Mammary epithelial cell (primary cell): ENCODE data around the gene SIL1.

Experiments used
- EZH2 ChIP-seq: IDR thresholded peaks from 2 replicates; pipeline ENCODE4 v1.6.1; 2012; ENCODE audit warnings: low read length, inconsistent platforms, borderline replicate concordance
- TF ChIP-seq, protein P1 (sequence below), 2 donors: IDR thresholded peaks in 1 of 2; conservative IDR thresholded peaks in 1 of 2; 2 replicates each; pipeline ENCODE4 v1.5.1; 2011 to 2012; ENCODE audit warnings: inconsistent platforms in 2 of 2, low read length in 2 of 2, mild to moderate bottlenecking in 2 of 2, control low read depth in 1 of 2, low read depth in 1 of 2; ENCODE audit not compliant: insufficient read depth in 1 of 2; ENCODE audit errors: extremely low read depth in 1 of 2

DNA sequence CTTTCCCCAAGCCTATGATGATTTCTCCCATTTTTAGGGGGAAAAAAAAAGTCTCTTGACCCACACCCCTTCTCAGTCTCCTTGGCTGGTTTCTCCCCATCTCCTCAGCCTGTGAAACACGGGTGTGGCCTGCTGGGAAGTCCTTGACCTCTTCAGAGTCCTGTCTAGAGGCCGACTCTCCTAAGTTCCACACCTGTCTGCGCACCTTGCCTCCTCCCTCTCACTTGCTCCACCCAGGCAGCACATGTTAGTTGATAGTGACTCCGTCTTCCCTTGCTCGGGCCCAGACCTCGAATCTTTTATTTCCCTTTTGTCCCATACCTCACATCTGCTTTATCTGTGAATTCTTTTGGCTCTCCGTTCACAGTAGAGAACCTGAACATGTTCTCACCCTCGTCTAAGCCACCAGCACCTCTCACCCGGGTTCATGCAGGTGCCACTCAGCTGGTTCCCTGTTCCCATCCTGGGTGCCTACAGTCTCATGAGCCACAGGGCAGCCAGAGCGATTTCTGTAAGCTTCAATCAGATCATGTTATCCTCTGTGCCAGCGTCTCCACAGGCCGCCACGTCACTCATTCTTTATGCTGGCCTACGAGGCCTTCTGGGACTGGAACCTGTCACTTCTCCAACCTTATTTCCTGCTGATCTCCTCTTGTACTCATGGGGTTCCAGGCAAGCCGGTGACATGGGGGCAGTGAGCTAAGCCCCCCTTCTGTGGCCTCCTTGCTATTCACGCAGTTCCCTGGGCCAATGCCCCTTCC, 271.3 kb downstream of the SIL1 start:
- TF ChIP-seq, protein P1, sequence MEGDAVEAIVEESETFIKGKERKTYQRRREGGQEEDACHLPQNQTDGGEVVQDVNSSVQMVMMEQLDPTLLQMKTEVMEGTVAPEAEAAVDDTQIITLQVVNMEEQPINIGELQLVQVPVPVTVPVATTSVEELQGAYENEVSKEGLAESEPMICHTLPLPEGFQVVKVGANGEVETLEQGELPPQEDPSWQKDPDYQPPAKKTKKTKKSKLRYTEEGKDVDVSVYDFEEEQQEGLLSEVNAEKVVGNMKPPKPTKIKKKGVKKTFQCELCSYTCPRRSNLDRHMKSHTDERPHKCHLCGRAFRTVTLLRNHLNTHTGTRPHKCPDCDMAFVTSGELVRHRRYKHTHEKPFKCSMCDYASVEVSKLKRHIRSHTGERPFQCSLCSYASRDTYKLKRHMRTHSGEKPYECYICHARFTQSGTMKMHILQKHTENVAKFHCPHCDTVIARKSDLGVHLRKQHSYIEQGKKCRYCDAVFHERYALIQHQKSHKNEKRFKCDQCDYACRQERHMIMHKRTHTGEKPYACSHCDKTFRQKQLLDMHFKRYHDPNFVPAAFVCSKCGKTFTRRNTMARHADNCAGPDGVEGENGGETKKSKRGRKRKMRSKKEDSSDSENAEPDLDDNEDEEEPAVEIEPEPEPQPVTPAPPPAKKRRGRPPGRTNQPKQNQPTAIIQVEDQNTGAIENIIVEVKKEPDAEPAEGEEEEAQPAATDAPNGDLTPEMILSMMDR (conservative IDR thresholded peaks at IDR 0.05 in 1 of 2, IDR thresholded peaks at IDR 0.05 in 1 of 2; ENCODE audit: extremely low read depth in 1 of 2, insufficient read depth in 1 of 2, low read depth in 1 of 2, low read length in 2 of 2), result no peak
- TF ChIP-seq EZH2, result no peak
